H1 (cell line): ENCODE measurements around the gene ARCN1. TPM values are rescaled to one million over a fixed set of nuclear protein-coding genes. Genes with fewer than 3 reads are reported as not detected.

ENCODE experiments used
- CTCF ChIA-PET: fragments of 300-600 bp; sonication (Branson Sonifier 250); formaldehyde crosslinking; loops from one replicate; lab custom pipeline; 2021; ENCODE audit not compliant: partially characterized antibody; lab: Charles Lee
- POLR2A ChIA-PET: fragments of 300-600 bp; sonication (Branson Sonifier 250); formaldehyde crosslinking; loops from one replicate; lab custom pipeline; 2021; ENCODE audit warnings: inconsistent platforms; ENCODE audit not compliant: partially characterized antibody; lab: Charles Lee
- DNase-seq, 2 experiments: peaks; one replicate each; pipeline versions ENCODE4 v3.0.0 to v3.0.0-alpha.2; 2010 to 2022; ENCODE audit warnings: low spot score in 2 of 2, low read depth in 1 of 2, mixed read lengths in 1 of 2
- FAIRE-seq: peaks from 2 replicates; lab custom pipeline; 2011; peaks lifted over from hg19 to GRCh38; lab: Jason Lieb, UNC
- H2AFZ ChIP-seq: 2 replicates; pipeline ENCODE4 v1.8.1; 2012; ENCODE audit warnings: low read length, inconsistent platforms
- H2AK5ac ChIP-seq: 2 replicates; pipeline ENCODE4 v1.6.1; 2013; ENCODE audit warnings: low read depth, low read length
- H2BK120ac ChIP-seq: replicated peaks from 2 replicates; pipeline ENCODE3; 2013; ENCODE audit warnings: low read depth, low read length, inconsistent platforms
- H2BK12ac ChIP-seq: 2 replicates; pipeline ENCODE4 v1.6.1; 2013; ENCODE audit warnings: low read depth, low read length
- H2BK15ac ChIP-seq: 2 replicates; pipeline ENCODE4 v1.6.1; 2013; ENCODE audit warnings: low read length
- H2BK20ac ChIP-seq: 2 replicates; pipeline ENCODE4 v1.6.1; 2013; ENCODE audit warnings: low read length
- H2BK5ac ChIP-seq: 2 replicates; pipeline ENCODE4 v1.6.1; 2013; ENCODE audit warnings: low read depth, low read length
- H3K14ac ChIP-seq: 2 replicates; pipeline ENCODE4 v1.6.1; 2013; ENCODE audit warnings: inconsistent platforms; ENCODE audit not compliant: insufficient read length
- H3K18ac ChIP-seq: 2 replicates; pipeline ENCODE4 v1.6.1; 2013; ENCODE audit warnings: low read length; ENCODE audit errors: extremely low read depth
- H3K23ac ChIP-seq: 2 replicates; pipeline ENCODE4 v1.6.1; 2013; ENCODE audit warnings: inconsistent platforms; ENCODE audit not compliant: insufficient read length
- H3K23me2 ChIP-seq: 2 replicates; pipeline ENCODE4 v1.6.1; 2013; ENCODE audit warnings: low read depth, low read length
- H3K27ac ChIP-seq: 2 replicates; pipeline ENCODE4 v1.6.1; 2011; ENCODE audit warnings: low read depth, low read length, inconsistent platforms
- H3K27me3 ChIP-seq, 4 experiments: replicated peaks in 1 of 4; 1 replicate in 1 of 4; 2 replicates in 3 of 4; pipeline versions ENCODE4 v1.6.1 to v1.8.1; 2011 to 2013; ENCODE audit warnings: low read length in 3 of 4, mild to moderate bottlenecking in 3 of 4, inconsistent platforms in 2 of 4, mixed read lengths in 2 of 4, moderate library complexity in 1 of 4; ENCODE audit not compliant: control insufficient read depth in 3 of 4, insufficient read depth in 3 of 4; ENCODE audit errors: extremely low read depth in 1 of 4
- H3K36me3 ChIP-seq, 4 experiments: 2 replicates each; pipeline versions ENCODE4 v1.6.1 to v1.8.1; 2011 to 2013; ENCODE audit warnings: mild to moderate bottlenecking in 4 of 4, low read length in 3 of 4, moderate library complexity in 2 of 4, control low read depth in 1 of 4, inconsistent platforms in 1 of 4; ENCODE audit not compliant: insufficient read depth in 4 of 4, control insufficient read depth in 2 of 4
- H3K4ac ChIP-seq: replicated peaks from 2 replicates; pipeline ENCODE3; 2013; ENCODE audit warnings: low read length, low read depth, mixed read lengths, inconsistent platforms; ENCODE audit not compliant: insufficient read length
- H3K4me1 ChIP-seq, 4 experiments: replicated peaks in 1 of 4; 1 replicate in 1 of 4; 2 replicates in 3 of 4; pipeline versions ENCODE4 v1.6.1 to v1.8.1; 2011 to 2013; ENCODE audit warnings: low read length in 3 of 4, inconsistent platforms in 2 of 4, mixed read lengths in 1 of 4; ENCODE audit not compliant: insufficient read depth in 4 of 4, control insufficient read depth in 3 of 4
- H3K4me2 ChIP-seq, 2 experiments: 2 replicates each; pipeline versions ENCODE4 v1.6.1 to v1.8.1; 2011 to 2013; ENCODE audit warnings: low read depth in 2 of 2, low read length in 2 of 2, control low read depth in 1 of 2, inconsistent platforms in 1 of 2, mild to moderate bottlenecking in 1 of 2; ENCODE audit not compliant: insufficient read depth in 1 of 2
- H3K4me3 ChIP-seq, 4 experiments: fragments of 200-600, 300-600 bp in 1 of 4; sonication (generic), shearing (Covaris generic), sonication (Bioruptor Twin) in 1 of 4; 2 replicates each; pipeline versions ENCODE4 v1.5.1 to v1.8.1; 2011 to 2016; ENCODE audit warnings: low read length in 4 of 4, low read depth in 3 of 4, control low read depth in 2 of 4, inconsistent platforms in 2 of 4, mild to moderate bottlenecking in 2 of 4, mixed read lengths in 1 of 4, moderate library complexity in 1 of 4; ENCODE audit not compliant: insufficient read depth in 2 of 4; ENCODE audit errors: extremely low read depth in 1 of 4
- H3K56ac ChIP-seq: replicated peaks from 2 replicates; pipeline ENCODE3; 2013; ENCODE audit warnings: low read depth, mild to moderate bottlenecking, mixed read lengths, low read length, inconsistent platforms; ENCODE audit not compliant: insufficient read length
- H3K79me1 ChIP-seq: 2 replicates; pipeline ENCODE4 v1.6.1; 2013; ENCODE audit warnings: low read depth, low read length, control low read depth
- H3K79me2 ChIP-seq, 2 experiments: 2 replicates each; pipeline versions ENCODE4 v1.6.1 to v1.8.1; 2012 to 2013; ENCODE audit warnings: low read length in 2 of 2, mild to moderate bottlenecking in 2 of 2, inconsistent platforms in 1 of 2; ENCODE audit not compliant: insufficient read depth in 2 of 2, control insufficient read depth in 1 of 2
- H3K9ac ChIP-seq, 4 experiments: replicated peaks in 1 of 4; 1 replicate in 1 of 4; 2 replicates in 3 of 4; pipeline versions ENCODE4 v1.6.1 to v1.8.1; 2011 to 2013; ENCODE audit warnings: low read depth in 3 of 4, low read length in 3 of 4, control low read depth in 2 of 4, mild to moderate bottlenecking in 2 of 4, moderate library complexity in 2 of 4, inconsistent platforms in 1 of 4; ENCODE audit errors: extremely low read depth in 1 of 4
- H3K9me3 ChIP-seq, 2 experiments: 2 replicates each; pipeline versions ENCODE4 v1.6.1 to v1.8.1; 2012 to 2013; ENCODE audit warnings: mild to moderate bottlenecking in 2 of 2, moderate library complexity in 2 of 2, control low read depth in 1 of 2, inconsistent platforms in 1 of 2, low read depth in 1 of 2, low read length in 1 of 2, mixed read lengths in 1 of 2; ENCODE audit not compliant: insufficient read depth in 2 of 2
- H4K20me1 ChIP-seq, 2 experiments: replicated peaks in 1 of 2; 2 replicates each; pipeline versions ENCODE3 to v1.8.1; 2011 to 2013; ENCODE audit warnings: inconsistent platforms in 2 of 2, low read length in 2 of 2, mild to moderate bottlenecking in 1 of 2; ENCODE audit not compliant: insufficient read depth in 2 of 2, control insufficient read depth in 1 of 2
- H4K5ac ChIP-seq: 2 replicates; pipeline ENCODE4 v1.6.1; 2013; ENCODE audit warnings: low read length, low read depth, mixed read lengths, inconsistent platforms; ENCODE audit not compliant: insufficient read length
- H4K8ac ChIP-seq: 2 replicates; pipeline ENCODE4 v1.8.0; 2013; ENCODE audit warnings: mild to moderate bottlenecking, moderate library complexity, low read length, inconsistent platforms; ENCODE audit not compliant: insufficient read depth; ENCODE audit errors: extremely low read depth
- H4K91ac ChIP-seq: replicated peaks from 2 replicates; pipeline ENCODE3; 2013; ENCODE audit warnings: low read length, mixed read lengths, inconsistent platforms; ENCODE audit not compliant: insufficient read length
- KDM5A ChIP-seq: fragments of 200-600 bp; IDR thresholded peaks from 2 replicates; pipeline ENCODE4 v1.7.1; 2012; ENCODE audit warnings: mild to moderate bottlenecking, low read length, inconsistent platforms, mixed read lengths
- MAX ChIP-seq: IDR thresholded peaks from 2 replicates; pipeline ENCODE4 v1.6.1; 2012; ENCODE audit warnings: inconsistent platforms
- POU5F1 ChIP-seq: IDR thresholded peaks from 2 replicates; pipeline ENCODE4 v1.6.1; 2011; ENCODE audit warnings: low read depth, mild to moderate bottlenecking, low read length, moderate library complexity
- RFX5 ChIP-seq: IDR thresholded peaks from 2 replicates; pipeline ENCODE4 v1.6.1; 2011; ENCODE audit warnings: low read depth, low read length, improper control_type of control experiment, borderline replicate concordance
- USF2 ChIP-seq: IDR thresholded peaks from 2 replicates; pipeline ENCODE4 v1.6.1; 2011; ENCODE audit warnings: low read length, improper control_type of control experiment
- YY1 ChIP-seq: IDR thresholded peaks from 2 replicates; pipeline ENCODE4 v1.6.1; 2011; ENCODE audit warnings: low read depth, mild to moderate bottlenecking, low read length
- WGBS, 2 experiments: shearing (Covaris generic) in 1 of 2; methylation state at CpG; one replicate each; pipeline versions ENCODE4 v1.1.6 to v1.1.7; 2013 to 2015; ENCODE audit warnings: low lambda C conversion rate in 2 of 2, mixed read lengths in 2 of 2, inconsistent platforms in 1 of 2, low coverage in 1 of 2, missing lambda C conversion rate in 1 of 2; ENCODE audit not compliant: insufficient replicate concordance in 2 of 2, insufficient coverage in 1 of 2, insufficient read length in 1 of 2; ENCODE audit errors: extremely low coverage in 1 of 2, missing lambda C conversion rate in 1 of 2; 5-methylcytosine and 5-hydroxymethylcytosine counted together
- polyA plus RNA-seq, 7 experiments: library from polyadenylated mRNA; depleted of rRNA in 3 of 7; stranded (reverse) in 5 of 7; unstranded in 2 of 7; fragments of >200 nt in 5 of 7; fragments of 200-250 nt in 2 of 7; gene quantifications; 1 replicate in 5 of 7; 2 replicates in 1 of 7; 4 replicates in 1 of 7; pipeline versions ENCODE4 v1.2.1 to v1.2.3, GENCODE V29; 2011 to 2013; ENCODE audit warnings: missing spikeins in 2 of 7, mixed read lengths in 2 of 7
- total RNA-seq: library from RNA; stranded (reverse); fragmentation: NEBNext Ultra II Directional; extraction: Animal tissue kit (Norgen Biotek cat#: 25700); gene quantifications from 2 replicates; pipeline ENCODE4 v1.2.1, GENCODE V29; 2021

ARCN1 gene
- total and polyA plus RNA-seq, 2 of the 8 experiments (the other 6 are each of a cell fraction or from before 2014, with no cell fraction given), result 132 to 146 TPM

- H2AFZ ChIP-seq, result no peak overlapping the region
- H2AK5ac ChIP-seq, result no peak overlapping the region
- FAIRE-seq, result no peak
- H3K79me1 ChIP-seq, result no peaks in the 10 kb centered on the region
- no peak overlapping the region for H4K91ac ChIP-seq
- no peak overlapping the region for H3K27ac ChIP-seq
- 0 out of 2 replicates have a peak, but pooled peaks cover 2% of the 10 kb centered on the region for H3K23me2 ChIP-seq
- no peak overlapping the region for H2BK20ac ChIP-seq
- no peak overlapping the region for H4K8ac ChIP-seq
- H2BK15ac ChIP-seq, result no peak overlapping the region
- no peak overlapping the region for H3K14ac ChIP-seq
- peaks cover 0 to 1% of the 10 kb centered on the region in 2 experiments for H4K20me1 ChIP-seq
- H3K27me3 ChIP-seq, result no peaks in the 10 kb centered on the region
- H3K36me3 ChIP-seq, result peaks cover 0 to 3% (median 0%) of the 10 kb centered on the region in 4 experiments; a peak in 2 of 8 replicates
- no peak overlapping the region for H2BK12ac ChIP-seq
- ChIA-PET CTCF (interaction anchor here (1.9 kb wide), 1 partner anchor 17 kb away, joined by 4 read pairs; no protein-coding TSS in a partner anchor), POLR2A (interaction anchor here (0.8 kb wide), 1 partner anchor 119 kb away, joined by 3 read pairs; no protein-coding TSS in a partner anchor)
- H3K9ac ChIP-seq, result no peak overlapping the region
- no peak overlapping the region for H4K5ac ChIP-seq
- no peak for DNase-seq
- H3K23ac ChIP-seq, result no peak overlapping the region
- no peak overlapping the region for H3K4ac ChIP-seq
- no peaks in the 10 kb centered on the region for H3K9me3 ChIP-seq
- H2BK120ac ChIP-seq, result no peak overlapping the region
- no peak overlapping the region for H3K56ac ChIP-seq
- H3K4me2 ChIP-seq, result no peak overlapping the region
- H3K18ac ChIP-seq, result no peak overlapping the region
- 87% methylated on average over 5 of the region's 5 CpGs; no CpG with 5 or more reads in 1 of the 2 experiments for WGBS, 2 experiments
- H3K4me1 ChIP-seq, result no peaks in the 10 kb centered on the region
- no peaks in the 10 kb centered on the region for H3K79me2 ChIP-seq
- no peak overlapping the region for H3K4me3 ChIP-seq
- H2BK5ac ChIP-seq, result no peak overlapping the region
- TF ChIP-seq USF2 (no peak), KDM5A (no peak), MAX (no peak), YY1 (no peak), RFX5 (no peak), POU5F1 (no peak)
Measured at GRCh38 chr11:118545533-118545932, 26.7 kb upstream of the ARCN1 start.
